Hepatocyte (in vitro differentiated cells): ENCODE data around the gene TCEA2. TPM values are rescaled to one million over a fixed set of nuclear protein-coding genes. Genes with fewer than 3 reads are reported as not detected.

ENCODE experiments used
- DNase-seq: peaks from one replicate; pipeline ENCODE4 v3.0.0-alpha.2; 2016; ENCODE audit warnings: low spot score
- H2AFZ ChIP-seq: fragments of 200-600 bp; sonication (generic); 2 replicates; pipeline ENCODE4 v1.6.0; 2016; ENCODE audit warnings: antibody characterized with exemption, mild to moderate bottlenecking
- H3K27ac ChIP-seq: fragments of 200-600 bp; sonication (generic); 2 replicates; pipeline ENCODE4 v1.5.1; 2016; ENCODE audit warnings: mild to moderate bottlenecking
- H3K27me3 ChIP-seq: fragments of 200-600 bp; sonication (generic); 2 replicates; pipeline ENCODE4 v1.6.1; 2016
- H3K36me3 ChIP-seq: fragments of 200-600 bp; sonication (generic); replicated peaks from 2 replicates; pipeline ENCODE4 v1.5.1; 2016; ENCODE audit warnings: low read depth; ENCODE audit not compliant: insufficient read depth
- H3K4me1 ChIP-seq: fragments of 200-600 bp; sonication (generic); 2 replicates; pipeline ENCODE4 v1.5.1; 2016; ENCODE audit warnings: mild to moderate bottlenecking, moderate library complexity; ENCODE audit not compliant: insufficient read depth
- H3K4me2 ChIP-seq: fragments of 200-600 bp; sonication (generic); 2 replicates; pipeline ENCODE4 v1.6.0; 2016
- H3K4me3 ChIP-seq: fragments of 200-600 bp; sonication (generic); 2 replicates; pipeline ENCODE4 v1.5.1; 2016; ENCODE audit warnings: mild to moderate bottlenecking
- H3K79me2 ChIP-seq: fragments of 200-600 bp; sonication (generic); 2 replicates; pipeline ENCODE4 v1.6.0; 2017; ENCODE audit warnings: mild to moderate bottlenecking
- H3K9me2 ChIP-seq: fragments of 200-600 bp; sonication (generic); replicated peaks from 2 replicates; pipeline ENCODE4 v1.6.0; 2017; ENCODE audit warnings: mild to moderate bottlenecking; ENCODE audit not compliant: insufficient read depth
- H3K9me3 ChIP-seq: fragments of 200-600 bp; sonication (generic); 2 replicates; pipeline ENCODE4 v1.5.1; 2016; ENCODE audit warnings: low read depth, mild to moderate bottlenecking
- H4K20me1 ChIP-seq: fragments of 200-600 bp; sonication (generic); 2 replicates; pipeline ENCODE4 v1.6.0; 2016; ENCODE audit warnings: mild to moderate bottlenecking; ENCODE audit not compliant: insufficient read depth, poor library complexity, severe bottlenecking
- CTCF ChIP-seq: fragments of 200-600 bp; sonication (generic); IDR thresholded peaks from 2 replicates; pipeline ENCODE4 v1.5.1; 2016; ENCODE audit warnings: antibody characterized with exemption, mild to moderate bottlenecking; ENCODE audit not compliant: poor library complexity
- EZH2 ChIP-seq: fragments of 200-600 bp; sonication (generic); IDR thresholded peaks from 2 replicates; pipeline ENCODE4 v1.6.1; 2016; ENCODE audit warnings: antibody characterized with exemption, mild to moderate bottlenecking, borderline replicate concordance
- EZH2phosphoT487 ChIP-seq: fragments of 200-600 bp; sonication (generic); IDR thresholded peaks from one replicate; pipeline ENCODE4 v1.6.1; 2018; ENCODE audit warnings: antibody characterized with exemption, mild to moderate bottlenecking, low read depth, moderate library complexity; ENCODE audit not compliant: unreplicated experiment, severe bottlenecking
- WGBS: methylation state at CpG from one replicate; pipeline ENCODE4 v1.1.6; 2016; ENCODE audit warnings: low lambda C conversion rate; ENCODE audit errors: missing lambda C conversion rate; 5-methylcytosine and 5-hydroxymethylcytosine counted together
- polyA plus RNA-seq: library from polyadenylated mRNA; unstranded; fragments of >200 nt; fragmentation: Nextera tagmentation; extraction: Ambion mirVana; gene quantifications from 2 replicates; pipeline ENCODE4 v1.2.1, GENCODE V29; 2016
- total RNA-seq: library from RNA; depleted of rRNA; stranded (reverse); fragments of >200 nt; gene quantifications from 2 replicates; pipeline ENCODE4 v1.2.3, GENCODE V29; 2014

TCEA2 gene
- total and polyA plus RNA-seq, 2 experiments from 2014 or later, result 26.0 to 74.2 TPM

- no peaks in the 10 kb centered on the region for H3K79me2 ChIP-seq
- WGBS, result 63% methylated on average over 10 of the region's 10 CpGs
- TF ChIP-seq EZH2phosphoT487 (no peak), CTCF (no peak), EZH2 (no peak)
- no peak overlapping the region for H3K4me3 ChIP-seq
- no peak for DNase-seq
- H4K20me1 ChIP-seq, result no peaks in the 10 kb centered on the region
- no peaks in the 10 kb centered on the region for H3K36me3 ChIP-seq
- H3K9me2 ChIP-seq, result no peaks in the 10 kb centered on the region
- H3K9me3 ChIP-seq, result no peaks in the 10 kb centered on the region
- no peak overlapping the region for H2AFZ ChIP-seq
- no peaks in the 10 kb centered on the region for H3K4me1 ChIP-seq
- no peak overlapping the region for H3K27ac ChIP-seq
- H3K27me3 ChIP-seq, result peaks cover 12% of the 10 kb centered on the region
- no peak overlapping the region for H3K4me2 ChIP-seq
Measured at GRCh38 chr20:64090165-64090564, 27.2 kb downstream of the TCEA2 start.

GRCh38 chr20:64091340-64091739 lies 28.3 kb downstream of the TCEA2 start:
- no peak for TF ChIP-seq EZH2phosphoT487
- TF ChIP-seq CTCF, result no peak
- no peak for TF ChIP-seq EZH2
- H3K4me2 ChIP-seq, result no peak overlapping the region
- H3K79me2 ChIP-seq, result no peaks in the 10 kb centered on the region
- no peaks in the 10 kb centered on the region for H4K20me1 ChIP-seq
- no peaks in the 10 kb centered on the region for H3K9me3 ChIP-seq
- no peak overlapping the region for H3K27ac ChIP-seq
- H3K36me3 ChIP-seq, result no peaks in the 10 kb centered on the region
- H2AFZ ChIP-seq, result no peak overlapping the region
- no peaks in the 10 kb centered on the region for H3K9me2 ChIP-seq
- DNase-seq, result no peak
- H3K27me3 ChIP-seq, result peaks cover under 1% of the 10 kb centered on the region
- WGBS, result 85% methylated on average over 19 of the region's 19 CpGs
- H3K4me1 ChIP-seq, result no peaks in the 10 kb centered on the region
- no peak overlapping the region for H3K4me3 ChIP-seq

DNA sequence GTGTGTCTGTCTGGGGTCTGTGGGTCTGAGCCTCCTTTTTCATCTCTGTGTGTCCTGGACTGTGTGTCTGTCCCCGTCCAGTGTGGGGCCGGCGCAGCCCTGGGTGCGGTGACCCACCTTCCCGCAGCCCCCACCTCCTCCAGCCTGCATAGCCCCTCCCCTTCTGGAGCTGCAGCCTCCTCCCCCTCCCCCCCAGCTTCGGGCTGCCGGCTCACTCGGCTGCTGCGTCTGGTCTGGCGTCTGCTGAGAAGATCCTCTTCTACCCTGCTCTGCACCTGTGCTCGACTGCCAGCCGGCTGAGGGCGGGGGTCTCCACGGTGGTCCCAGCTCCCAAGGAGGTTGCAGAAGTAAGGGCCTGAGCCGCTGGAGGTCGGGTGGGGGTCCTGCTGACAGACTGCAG lies 28.8 kb downstream of the TCEA2 start:
- no peak overlapping the region for H3K27ac ChIP-seq
- no peaks in the 10 kb centered on the region for H3K4me1 ChIP-seq
- no peak overlapping the region for H2AFZ ChIP-seq
- no peaks in the 10 kb centered on the region for H3K36me3 ChIP-seq
- H3K9me2 ChIP-seq, result no peaks in the 10 kb centered on the region
- no peaks in the 10 kb centered on the region for H4K20me1 ChIP-seq
- no peaks in the 10 kb centered on the region for H3K79me2 ChIP-seq
- TF ChIP-seq EZH2 (no peak), CTCF (no peak), EZH2phosphoT487 (no peak)
- H3K4me3 ChIP-seq, result no peak overlapping the region
- no peaks in the 10 kb centered on the region for H3K9me3 ChIP-seq
- no peaks in the 10 kb centered on the region for H3K27me3 ChIP-seq
- H3K4me2 ChIP-seq, result no peak overlapping the region
- 15% methylated on average over 11 of the region's 16 CpGs for WGBS
- no peak for DNase-seq
